NCI-H2196 (cell line): Measurements from ENCODE around the gene SEC22B.
"Not testable (repeated sequence)": the region's sequence is repeated elsewhere in the genome, so short reads cannot be mapped to it uniquely, and the experiment has no call there.

Experiments
- DNase-seq: peaks from one replicate; lab custom pipeline; 2025; ENCODE audit not compliant: unreplicated experiment; lab: John Stamatoyannopoulos, UW

SEC22B gene

DNA sequence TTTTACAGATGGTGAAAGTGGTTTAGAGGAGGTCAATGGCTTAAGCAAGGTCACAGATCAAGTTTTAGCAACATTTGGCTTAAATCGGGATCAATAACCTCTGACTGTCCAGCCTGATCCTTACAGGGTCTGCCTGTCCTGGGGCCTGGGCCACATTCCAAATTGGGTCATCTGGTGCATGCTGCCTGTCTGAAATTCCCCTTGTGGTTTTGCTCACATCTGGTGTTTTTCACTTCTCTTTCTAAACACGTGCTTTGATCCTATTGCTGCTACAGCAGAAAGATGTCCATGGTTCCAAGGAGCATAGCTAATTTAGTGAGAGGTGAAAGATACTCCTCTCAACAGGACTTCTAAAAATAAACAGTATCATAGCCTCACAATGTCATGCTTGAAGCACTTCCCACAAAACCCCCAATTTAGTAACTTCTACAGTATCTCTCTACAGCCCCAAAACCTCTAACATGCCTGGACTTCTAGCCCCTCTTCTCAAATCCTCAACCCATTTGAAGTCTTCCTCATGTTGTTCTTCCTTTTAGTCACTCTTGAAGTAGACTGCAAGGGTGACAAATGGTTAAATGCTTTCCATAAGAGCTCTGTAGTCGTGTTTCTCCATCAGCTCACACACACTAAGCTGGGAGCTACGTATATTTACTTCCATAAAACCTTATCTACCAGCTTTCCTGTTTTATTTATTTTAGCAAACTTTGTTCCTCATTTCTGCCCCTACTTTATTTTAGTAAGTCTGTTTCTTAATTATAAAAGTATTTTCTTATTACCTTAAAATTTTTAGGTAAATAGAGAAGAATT, 58.7 kb downstream of the SEC22B start:
- DNase-seq = not testable (repeated sequence)

GRCh38 chr1:120116094-120116493, 60.2 kb downstream of the SEC22B start:
- not testable (repeated sequence) for DNase-seq

DNA sequence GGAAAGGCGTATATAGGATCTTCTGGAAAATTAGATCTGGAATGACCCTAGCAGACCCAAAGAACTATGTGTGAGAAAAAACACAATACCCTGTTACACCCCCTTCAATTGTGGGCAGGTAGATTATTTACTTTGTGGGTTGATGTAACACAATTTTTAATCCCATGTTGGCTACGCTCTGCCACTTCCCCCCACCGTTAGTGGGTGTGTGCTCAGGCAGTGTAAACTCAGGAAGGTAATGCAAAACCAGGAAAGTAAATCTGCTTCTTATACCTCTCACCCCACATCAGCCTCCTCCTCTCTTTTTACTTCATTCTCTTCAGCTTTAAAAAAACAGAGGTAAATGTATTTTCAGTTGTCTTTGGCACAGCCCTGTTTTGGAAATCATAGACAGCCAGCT, 63.2 kb downstream of the SEC22B start:
- not testable (repeated sequence) for DNase-seq

DNA sequence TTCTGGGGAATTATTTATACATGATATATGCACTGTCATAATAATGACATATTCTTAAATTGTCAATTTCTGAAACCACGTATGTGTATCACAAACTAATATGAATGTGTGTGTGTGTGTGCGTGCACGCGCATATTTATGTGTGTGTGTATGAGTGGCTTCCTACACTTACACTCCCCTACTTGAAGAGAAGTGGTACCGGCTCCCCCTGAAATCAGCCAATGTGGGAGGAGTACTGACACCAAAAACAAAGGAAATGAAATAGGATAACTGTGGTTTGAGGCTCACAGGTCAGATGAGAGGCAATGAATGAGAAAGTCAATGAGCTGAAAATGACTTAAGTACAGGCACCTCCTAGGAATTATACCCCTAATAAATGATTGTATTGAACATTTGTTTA, 64.1 kb downstream of the SEC22B start:
- not testable (repeated sequence) for DNase-seq

GRCh38 chr1:120111771-120112170, 64.5 kb downstream of the SEC22B start:
- DNase-seq = not testable (repeated sequence)

- DNase-seq = not testable (repeated sequence)
Measured at GRCh38 chr1:120111008-120111407, 65.3 kb downstream of the SEC22B start.

DNA sequence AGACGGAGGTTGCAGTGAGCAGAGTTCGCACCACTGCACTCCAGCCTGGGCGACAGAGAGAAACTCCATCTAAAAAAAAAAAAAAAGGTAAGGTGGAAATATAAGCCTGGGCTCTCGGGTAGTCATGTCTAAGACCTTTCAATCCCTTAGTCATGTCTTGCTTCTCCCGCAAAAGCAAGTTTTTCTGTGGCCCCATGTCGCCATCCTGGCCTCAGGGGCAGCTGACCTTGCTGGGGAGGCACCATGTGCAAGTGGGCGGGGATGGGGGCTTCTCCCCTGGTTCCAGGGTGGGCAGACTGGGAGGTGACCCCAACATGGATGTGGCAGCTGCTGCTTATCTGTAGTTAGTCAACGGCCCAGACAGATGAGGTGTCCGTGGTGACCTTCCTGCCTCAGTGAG, 66.7 kb downstream of the SEC22B start:
- DNase-seq = not testable (repeated sequence)

DNA sequence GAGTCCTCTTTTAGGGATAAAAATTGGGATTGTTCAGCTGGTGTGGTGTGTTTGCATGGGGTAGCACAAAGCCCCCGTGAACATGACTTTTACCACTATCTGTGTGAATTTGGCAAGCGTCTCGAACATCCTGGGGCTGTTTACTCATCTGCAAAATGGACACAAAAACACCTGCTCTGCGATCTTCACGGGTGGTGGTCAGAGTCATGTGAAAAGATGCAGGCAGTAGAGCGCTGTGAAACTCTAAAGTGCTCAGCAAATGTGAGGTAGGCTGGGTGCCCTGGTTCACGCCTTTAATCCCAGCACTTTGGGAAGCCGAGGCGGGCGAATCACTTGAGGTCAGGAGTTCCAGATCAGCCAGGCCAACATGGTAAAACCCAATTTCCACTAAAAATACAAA, 67.1 kb downstream of the SEC22B start:
- not testable (repeated sequence) for DNase-seq

GRCh38 chr1:120105288-120105687, 71.0 kb downstream of the SEC22B start:
- DNase-seq = not testable (repeated sequence)

DNA sequence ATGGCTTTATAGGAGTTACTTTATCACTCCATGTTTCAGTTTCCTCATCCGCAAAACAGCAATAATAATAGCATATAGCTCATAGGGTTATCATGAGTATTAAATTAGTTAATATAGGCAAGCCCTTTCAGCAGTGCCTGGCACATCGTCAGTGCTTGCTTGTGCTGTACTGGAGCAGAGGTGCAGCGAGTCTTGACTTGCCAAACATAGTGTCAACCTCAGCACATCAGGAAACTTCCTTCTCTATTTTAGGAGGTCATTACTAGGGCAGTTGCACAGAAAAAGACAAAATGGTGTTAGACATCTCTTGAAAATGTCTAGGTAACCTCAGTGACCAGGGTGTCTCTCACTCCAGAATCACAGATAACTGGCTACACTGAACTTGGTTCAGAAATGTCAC, 72.6 kb downstream of the SEC22B start:
- not testable (repeated sequence) for DNase-seq

- DNase-seq = not testable (repeated sequence)
Measured at GRCh38 chr1:120101593-120101992, 74.7 kb downstream of the SEC22B start.
